IPS-NIHi7 (cell line): ENCODE results near the gene MIGA1.
A peak's percentile ranks its signal among the peaks of the same experiment; 100 is the strongest.
"Not testable (repeated sequence)": the region's sequence is repeated elsewhere in the genome, so short reads cannot be mapped to it uniquely, and the experiment has no call there.

ENCODE experiments used
- DNase-seq: peaks from one replicate; pipeline ENCODE4 v3.0.0; 2012; ENCODE audit warnings: mixed read lengths; ENCODE audit errors: extremely low spot score

The MIGA1 gene

GRCh38 chr1:77779529-77780281 lies at the start of gene MIGA1:
TSS of gene MIGA1 (plus strand) at chr1:77779649. CDS start at chr1:77783253, 3,604 bp downstream.
- DNase-seq: peak; percentile 95

- DNase-seq: no peak
Observed at GRCh38 chr1:77732090-77732489, 47.4 kb upstream of the MIGA1 start.

- no peak for DNase-seq
Observed at GRCh38 chr1:77739235-77739634, 40.2 kb upstream of the MIGA1 start.

GRCh38 chr1:77741316-77741715 lies 38.1 kb upstream of the MIGA1 start:
- no peak for DNase-seq

GRCh38 chr1:77742011-77742555 lies 37.4 kb upstream of the MIGA1 start:
- no peak for DNase-seq

GRCh38 chr1:77744576-77744975 lies 34.9 kb upstream of the MIGA1 start:
- DNase-seq: no peak

GRCh38 chr1:77749489-77749888 lies 30.0 kb upstream of the MIGA1 start:
- not testable (repeated sequence) for DNase-seq

- DNase-seq: peak; percentile 12
Observed at GRCh38 chr1:77756052-77756754, 23.2 kb upstream of the MIGA1 start.

GRCh38 chr1:77757066-77757584 lies 22.3 kb upstream of the MIGA1 start:
- no peak for DNase-seq

- no peak for DNase-seq
Observed at GRCh38 chr1:77757603-77758002, 21.8 kb upstream of the MIGA1 start.

- peak; percentile 96 for DNase-seq
Observed at GRCh38 chr1:77759071-77760028, 20.1 kb upstream of the MIGA1 start, which contains the start of gene USP33. TSS of gene USP33 (minus strand) at chr1:77759852. CDS start at chr1:77741697, 18,155 bp downstream.

GRCh38 chr1:77762072-77762476 lies 17.4 kb upstream of the MIGA1 start:
- DNase-seq: no peak

GRCh38 chr1:77768006-77768405 lies 11.4 kb upstream of the MIGA1 start:
- DNase-seq: no peak

GRCh38 chr1:77776007-77776700 lies 3.3 kb upstream of the MIGA1 start:
- DNase-seq: no peak

- no peak for DNase-seq
Observed at GRCh38 chr1:77781683-77782082, 2.2 kb downstream of the MIGA1 start.

- DNase-seq: no peak
Observed at GRCh38 chr1:77783141-77783540, 3.7 kb downstream of the MIGA1 start.

- not testable (repeated sequence) for DNase-seq
Observed at GRCh38 chr1:77786093-77786741, 6.8 kb downstream of the MIGA1 start.

GRCh38 chr1:77794550-77794949 lies 15.1 kb downstream of the MIGA1 start:
- no peak for DNase-seq

- peak; percentile 15 for DNase-seq
Observed at GRCh38 chr1:77796695-77797405, 17.4 kb downstream of the MIGA1 start.

- DNase-seq: no peak
Observed at GRCh38 chr1:77797991-77798390, 18.5 kb downstream of the MIGA1 start.
